Activated T-helper 9 cell treated with anti-CD3 and anti-CD28 coated beads, Interleukin-2, amount 50 U/mL, for 16 hours (primary cell): ENCODE data around the gene CADM1.
"Not testable (repeated sequence)": the region's sequence is repeated elsewhere in the genome, so short reads cannot be mapped to it uniquely, and the experiment has no call there.

Experiments
- DNase-seq: peaks from one replicate; pipeline ENCODE4 v3.0.0-alpha.2; 2020; ENCODE audit warnings: low read depth

Gene CADM1

GRCh38 chr11:115476463-115477286, 27.5 kb downstream of the CADM1 start:
- DNase-seq, result no peak

GRCh38 chr11:115475564-115475963, 28.7 kb downstream of the CADM1 start:
- no peak for DNase-seq

GRCh38 chr11:115474306-115474705, 29.9 kb downstream of the CADM1 start:
- not testable (repeated sequence) for DNase-seq

- no peak for DNase-seq
Observed at GRCh38 chr11:115473167-115473566, 31.0 kb downstream of the CADM1 start.

- no peak for DNase-seq
Observed at GRCh38 chr11:115471367-115471766, 32.8 kb downstream of the CADM1 start.

GRCh38 chr11:115470928-115471327, 33.3 kb downstream of the CADM1 start:
- no peak for DNase-seq

- no peak for DNase-seq
Observed at GRCh38 chr11:115469361-115469760, 34.9 kb downstream of the CADM1 start.

- no peak for DNase-seq
Observed at GRCh38 chr11:115466122-115466521, 38.1 kb downstream of the CADM1 start.

GRCh38 chr11:115464269-115464668, 39.9 kb downstream of the CADM1 start:
- no peak for DNase-seq

- DNase-seq, result no peak
Observed at GRCh38 chr11:115463606-115464005, 40.6 kb downstream of the CADM1 start.

- no peak for DNase-seq
Observed at GRCh38 chr11:115462757-115463156, 41.5 kb downstream of the CADM1 start.

GRCh38 chr11:115462004-115462541, 42.1 kb downstream of the CADM1 start:
- DNase-seq, result no peak

- DNase-seq, result no peak
Observed at GRCh38 chr11:115460512-115460911, 43.7 kb downstream of the CADM1 start.

- DNase-seq, result no peak
Observed at GRCh38 chr11:115459563-115459962, 44.7 kb downstream of the CADM1 start.

GRCh38 chr11:115458877-115459276, 45.3 kb downstream of the CADM1 start:
- DNase-seq, result no peak

GRCh38 chr11:115456019-115456418, 48.2 kb downstream of the CADM1 start:
- no peak for DNase-seq

GRCh38 chr11:115455613-115456012, 48.6 kb downstream of the CADM1 start:
- no peak for DNase-seq

GRCh38 chr11:115454525-115454924, 49.7 kb downstream of the CADM1 start:
- no peak for DNase-seq

- DNase-seq, result no peak
Observed at GRCh38 chr11:115453693-115454490, 50.3 kb downstream of the CADM1 start.

GRCh38 chr11:115452241-115452640, 52.0 kb downstream of the CADM1 start:
- DNase-seq, result no peak

- DNase-seq, result no peak
Observed at GRCh38 chr11:115450519-115450918, 53.7 kb downstream of the CADM1 start.

GRCh38 chr11:115447273-115447864, 56.8 kb downstream of the CADM1 start:
- no peak for DNase-seq

GRCh38 chr11:115446214-115446613, 58.0 kb downstream of the CADM1 start:
- DNase-seq, result no peak
